HFF-Myc (cell line): ENCODE data around the gene EPHA2.

Experiments used
- DNase-seq: peaks from one replicate; pipeline ENCODE4 v3.0.0-alpha.2; 2011; ENCODE audit warnings: low read depth; ENCODE audit errors: extremely low read depth
- H3K4me3 ChIP-seq: replicated peaks from 2 replicates; pipeline ENCODE4 v1.5.1; 2011; ENCODE audit warnings: low read depth, mild to moderate bottlenecking, control low read depth, low read length
- CTCF ChIP-seq: IDR thresholded peaks from 2 replicates; pipeline ENCODE4 v1.5.1; 2012; ENCODE audit warnings: mild to moderate bottlenecking, low read depth, low read length, control low read depth; ENCODE audit errors: missing control alignments

EPHA2 gene

GRCh38 chr1:16183765-16184556 lies 28.1 kb upstream of the EPHA2 start:
- H3K4me3 ChIP-seq: no peak overlapping the region
- DNase-seq: no peak
- TF ChIP-seq CTCF: no peak

- no peak for DNase-seq
- H3K4me3 ChIP-seq: no peak overlapping the region
- no peak for TF ChIP-seq CTCF
Observed at GRCh38 chr1:16183179-16183578, 27.3 kb upstream of the EPHA2 start.

- no peak overlapping the region for H3K4me3 ChIP-seq
- no peak for TF ChIP-seq CTCF
- DNase-seq: peak; percentile 83
Observed at GRCh38 chr1:16181887-16182719, 26.2 kb upstream of the EPHA2 start.

- no peak overlapping the region for H3K4me3 ChIP-seq
- no peak for TF ChIP-seq CTCF
- DNase-seq: no peak
Observed at GRCh38 chr1:16180291-16180824, 24.5 kb upstream of the EPHA2 start.

GRCh38 chr1:16178596-16179497 lies 23.0 kb upstream of the EPHA2 start:
- TF ChIP-seq CTCF: no peak
- no peak overlapping the region for H3K4me3 ChIP-seq
- DNase-seq: no peak

GRCh38 chr1:16177306-16177705 lies 21.4 kb upstream of the EPHA2 start:
- no peak for DNase-seq
- TF ChIP-seq CTCF: no peak
- H3K4me3 ChIP-seq: no peak overlapping the region
